Measurements from ENCODE around the gene MXD4.

The MXD4 gene

GRCh38 chr4:2296631-2297601, 35.0 kb upstream of the MXD4 start:
- no peaks in the 10 kb centered on the region for H3K36me3 ChIP-seq
- H3K27ac ChIP-seq, result no peak overlapping the region
- H3K4me3 ChIP-seq, result no peak overlapping the region
- no peak overlapping the region for H3K9ac ChIP-seq
- peaks cover 0 to 9% (median 0%) of the 10 kb centered on the region in 11 experiments; a peak in 2 of 22 replicates for H4K20me1 ChIP-seq
- H3K4me1 ChIP-seq, result peaks cover 7 to 56% (median 40%) of the 10 kb centered on the region in 10 experiments; a peak in 18 of 20 replicates
- H3K4me2 ChIP-seq, result peak overlapping the region in 9 of 11 experiments; percentile 57 to 77 (median 74); a peak in 14 of 22 replicates
- H3K27me3 ChIP-seq, result no peaks in the 10 kb centered on the region
- H3K9me3 ChIP-seq (replicated peaks in 1 of 11), result peaks cover 0 to 10% (median 4%) of the 10 kb centered on the region in 11 experiments; a peak in 7 of 22 replicates
- no peak for TF ChIP-seq Cebpa-rat (IDR thresholded peaks at IDR 0.05)

GRCh38 chr4:2295900-2296442, 34.1 kb upstream of the MXD4 start:
- Histone ChIP-seq H3K27me3 (peaks cover 0 to 2% (median 0%) of the 10 kb centered on the region in 11 experiments; a peak in 2 of 22 replicates), H4K20me1 (peaks cover 0 to 16% (median 0%) of the 10 kb centered on the region in 11 experiments; a peak in 4 of 22 replicates), H3K9ac (no peak overlapping the region; a peak in 1 of 22 replicates), H3K27ac (no peak overlapping the region), H3K36me3 (no peaks in the 10 kb centered on the region), H3K4me2 (peak overlapping the region in 10 of 11 experiments; percentile 37 to 77 (median 73); a peak in 19 of 22 replicates), H3K9me3 (replicated peaks in 1 of 11) (peaks cover 0 to 10% (median 4%) of the 10 kb centered on the region in 11 experiments; a peak in 7 of 22 replicates), H3K4me3 (no peak overlapping the region), H3K4me1 (peaks cover 13 to 65% (median 50%) of the 10 kb centered on the region in 10 experiments)
- TF ChIP-seq Cebpa-rat (IDR thresholded peaks at IDR 0.05), result peak in 3 of 11 experiments; percentile 8 to 20 (median 18); a peak in 1 of 22 replicates

- Histone ChIP-seq H3K4me2 (peak overlapping the region in 10 of 11 experiments; percentile 37 to 77 (median 73); a peak in 20 of 22 replicates), H4K20me1 (peaks cover 0 to 18% (median 3%) of the 10 kb centered on the region in 11 experiments; a peak in 5 of 22 replicates), H3K27me3 (peaks cover 0 to 6% (median 0%) of the 10 kb centered on the region in 11 experiments; a peak in 4 of 22 replicates), H3K4me3 (no peak overlapping the region), H3K36me3 (no peaks in the 10 kb centered on the region), H3K27ac (no peak overlapping the region), H3K9me3 (replicated peaks in 1 of 11) (peaks cover 0 to 10% (median 4%) of the 10 kb centered on the region in 11 experiments; a peak in 7 of 22 replicates), H3K4me1 (peaks cover 17 to 65% (median 54%) of the 10 kb centered on the region in 10 experiments), H3K9ac (no peak overlapping the region; a peak in 1 of 22 replicates)
- peak in 1 of 11 experiments; percentile 15; a peak in 1 of 22 replicates for TF ChIP-seq Cebpa-rat (IDR thresholded peaks at IDR 0.05)
Observed at GRCh38 chr4:2295500-2295899, 33.6 kb upstream of the MXD4 start.

GRCh38 chr4:2292646-2293108, 30.8 kb upstream of the MXD4 start:
- Histone ChIP-seq H3K36me3 (no peaks in the 10 kb centered on the region), H3K9ac (no peak overlapping the region), H3K4me3 (no peak overlapping the region), H3K4me1 (peaks cover 25 to 66% (median 59%) of the 10 kb centered on the region in 10 experiments), H4K20me1 (peaks cover 0 to 24% (median 0%) of the 10 kb centered on the region in 11 experiments; a peak in 5 of 22 replicates), H3K9me3 (replicated peaks in 1 of 11) (peaks cover 0 to 10% (median 4%) of the 10 kb centered on the region in 11 experiments; a peak in 7 of 22 replicates), H3K27ac (no peak overlapping the region), H3K4me2 (peak overlapping the region in 2 of 11 experiments; percentile 90 to 95; a peak in 1 of 22 replicates), H3K27me3 (peaks cover 0 to 13% (median 0%) of the 10 kb centered on the region in 11 experiments; a peak in 4 of 22 replicates)
- TF ChIP-seq Cebpa-rat (IDR thresholded peaks at IDR 0.05), result no peak

GRCh38 chr4:2291705-2292645, 30.1 kb upstream of the MXD4 start:
- H3K36me3 ChIP-seq, result no peaks in the 10 kb centered on the region; a peak in 1 of 22 replicates
- H3K27me3 ChIP-seq, result peaks cover 0 to 13% (median 0%) of the 10 kb centered on the region in 11 experiments; a peak in 4 of 22 replicates
- H4K20me1 ChIP-seq, result peaks cover 0 to 24% (median 0%) of the 10 kb centered on the region in 11 experiments; a peak in 5 of 22 replicates
- no peak overlapping the region; a peak in 1 of 22 replicates for H3K9ac ChIP-seq
- no peak overlapping the region for H3K4me3 ChIP-seq
- peaks cover 25 to 62% (median 55%) of the 10 kb centered on the region in 10 experiments for H3K4me1 ChIP-seq
- H3K4me2 ChIP-seq, result peak overlapping the region in 9 of 11 experiments; percentile 74 to 95 (median 90); a peak in 19 of 22 replicates
- no peak for TF ChIP-seq Cebpa-rat (IDR thresholded peaks at IDR 0.05)
- peaks cover 0 to 10% (median 4%) of the 10 kb centered on the region in 11 experiments; a peak in 7 of 22 replicates for H3K9me3 ChIP-seq (replicated peaks in 1 of 11)
- peak overlapping the region in 2 of 11 experiments; percentile 0 to 26; a peak in 3 of 22 replicates for H3K27ac ChIP-seq

- Histone ChIP-seq H4K20me1 (peaks cover 0 to 24% (median 0%) of the 10 kb centered on the region in 11 experiments; a peak in 5 of 22 replicates), H3K36me3 (no peaks in the 10 kb centered on the region; a peak in 1 of 22 replicates), H3K9me3 (replicated peaks in 1 of 11) (peaks cover 0 to 10% (median 4%) of the 10 kb centered on the region in 11 experiments; a peak in 7 of 22 replicates), H3K4me3 (no peak overlapping the region), H3K27me3 (peaks cover 0 to 13% (median 0%) of the 10 kb centered on the region in 11 experiments; a peak in 4 of 22 replicates), H3K27ac (peak overlapping the region in 4 of 11 experiments; percentile 0 to 30 (median 16); a peak in 3 of 22 replicates), H3K4me1 (peaks cover 27 to 57% (median 49%) of the 10 kb centered on the region in 10 experiments), H3K4me2 (peak overlapping the region; percentile 46 to 95 (median 87)), H3K9ac (peak overlapping the region in 5 of 11 experiments; percentile 7 to 47 (median 30); a peak in 5 of 22 replicates)
- TF ChIP-seq Cebpa-rat (IDR thresholded peaks at IDR 0.05), result no peak
Observed at GRCh38 chr4:2290974-2291704, 29.2 kb upstream of the MXD4 start.

- Histone ChIP-seq H3K4me2 (peak overlapping the region; percentile 46 to 95 (median 87)), H3K9me3 (replicated peaks in 1 of 11) (peaks cover 0 to 10% (median 4%) of the 10 kb centered on the region in 11 experiments; a peak in 7 of 22 replicates), H4K20me1 (peaks cover 0 to 24% (median 0%) of the 10 kb centered on the region in 11 experiments; a peak in 6 of 22 replicates), H3K36me3 (no peaks in the 10 kb centered on the region; a peak in 1 of 22 replicates), H3K9ac (peak overlapping the region in 6 of 11 experiments; percentile 26 to 47 (median 32); a peak in 8 of 22 replicates), H3K27me3 (peaks cover 0 to 13% (median 0%) of the 10 kb centered on the region in 11 experiments; a peak in 4 of 22 replicates), H3K27ac (peak overlapping the region in 3 of 11 experiments; percentile 19 to 30 (median 22); a peak in 4 of 22 replicates), H3K4me3 (no peak overlapping the region), H3K4me1 (peaks cover 29 to 57% (median 49%) of the 10 kb centered on the region in 10 experiments)
- no peak for TF ChIP-seq Cebpa-rat (IDR thresholded peaks at IDR 0.05)
Observed at GRCh38 chr4:2290488-2290887, 28.6 kb upstream of the MXD4 start.

Data from BLaER1 treated with 17β-estradiol and CSF1 and Interleukin-3, amounts not matched to agents 10 nM and 100 nM (cell line).